Activated naive CD8-positive, alpha-beta T cell treated with anti-CD3 and anti-CD28 coated beads for 36 hours (primary cell): ENCODE results near the gene EXD2. TPM values are rescaled to one million over a fixed set of nuclear protein-coding genes. Genes with fewer than 3 reads are reported as not detected.
"Not testable (repeated sequence)": the region's sequence is repeated elsewhere in the genome, so short reads cannot be mapped to it uniquely, and the experiment has no call there.

ENCODE experiments used
- DNase-seq: peaks from one replicate; pipeline ENCODE4 v3.0.0; 2021
- H3K27ac Mint-ChIP-seq: one replicate; pipeline ENCODE4 v1.8.0; 2022; ENCODE audit warnings: mild to moderate bottlenecking, moderate library complexity, mixed read lengths
- H3K27me3 Mint-ChIP-seq: one replicate; pipeline ENCODE4 v1.8.0; 2022; ENCODE audit warnings: mild to moderate bottlenecking, mixed read lengths
- H3K36me3 Mint-ChIP-seq: one replicate; pipeline ENCODE4 v1.8.0; 2021; ENCODE audit warnings: mild to moderate bottlenecking, mixed read lengths
- H3K4me1 Mint-ChIP-seq: one replicate; pipeline ENCODE4 v1.8.0; 2021; ENCODE audit warnings: mixed read lengths
- H3K4me3 Mint-ChIP-seq: one replicate; pipeline ENCODE4 v1.8.0; 2022; ENCODE audit warnings: mild to moderate bottlenecking, moderate library complexity, mixed read lengths
- H3K9me3 Mint-ChIP-seq: one replicate; pipeline ENCODE4 v1.8.0; 2022; ENCODE audit warnings: mixed read lengths
- total RNA-seq, 2 experiments: library from RNA; stranded (reverse); gene quantifications; one replicate each; pipeline ENCODE4 v1.2.3, GENCODE V29; 2021

The EXD2 gene, protein sequence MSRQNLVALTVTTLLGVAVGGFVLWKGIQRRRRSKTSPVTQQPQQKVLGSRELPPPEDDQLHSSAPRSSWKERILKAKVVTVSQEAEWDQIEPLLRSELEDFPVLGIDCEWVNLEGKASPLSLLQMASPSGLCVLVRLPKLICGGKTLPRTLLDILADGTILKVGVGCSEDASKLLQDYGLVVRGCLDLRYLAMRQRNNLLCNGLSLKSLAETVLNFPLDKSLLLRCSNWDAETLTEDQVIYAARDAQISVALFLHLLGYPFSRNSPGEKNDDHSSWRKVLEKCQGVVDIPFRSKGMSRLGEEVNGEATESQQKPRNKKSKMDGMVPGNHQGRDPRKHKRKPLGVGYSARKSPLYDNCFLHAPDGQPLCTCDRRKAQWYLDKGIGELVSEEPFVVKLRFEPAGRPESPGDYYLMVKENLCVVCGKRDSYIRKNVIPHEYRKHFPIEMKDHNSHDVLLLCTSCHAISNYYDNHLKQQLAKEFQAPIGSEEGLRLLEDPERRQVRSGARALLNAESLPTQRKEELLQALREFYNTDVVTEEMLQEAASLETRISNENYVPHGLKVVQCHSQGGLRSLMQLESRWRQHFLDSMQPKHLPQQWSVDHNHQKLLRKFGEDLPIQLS
- 10 to 100 TPM; 12.0 to 13.0 TPM for total RNA-seq

DNA sequence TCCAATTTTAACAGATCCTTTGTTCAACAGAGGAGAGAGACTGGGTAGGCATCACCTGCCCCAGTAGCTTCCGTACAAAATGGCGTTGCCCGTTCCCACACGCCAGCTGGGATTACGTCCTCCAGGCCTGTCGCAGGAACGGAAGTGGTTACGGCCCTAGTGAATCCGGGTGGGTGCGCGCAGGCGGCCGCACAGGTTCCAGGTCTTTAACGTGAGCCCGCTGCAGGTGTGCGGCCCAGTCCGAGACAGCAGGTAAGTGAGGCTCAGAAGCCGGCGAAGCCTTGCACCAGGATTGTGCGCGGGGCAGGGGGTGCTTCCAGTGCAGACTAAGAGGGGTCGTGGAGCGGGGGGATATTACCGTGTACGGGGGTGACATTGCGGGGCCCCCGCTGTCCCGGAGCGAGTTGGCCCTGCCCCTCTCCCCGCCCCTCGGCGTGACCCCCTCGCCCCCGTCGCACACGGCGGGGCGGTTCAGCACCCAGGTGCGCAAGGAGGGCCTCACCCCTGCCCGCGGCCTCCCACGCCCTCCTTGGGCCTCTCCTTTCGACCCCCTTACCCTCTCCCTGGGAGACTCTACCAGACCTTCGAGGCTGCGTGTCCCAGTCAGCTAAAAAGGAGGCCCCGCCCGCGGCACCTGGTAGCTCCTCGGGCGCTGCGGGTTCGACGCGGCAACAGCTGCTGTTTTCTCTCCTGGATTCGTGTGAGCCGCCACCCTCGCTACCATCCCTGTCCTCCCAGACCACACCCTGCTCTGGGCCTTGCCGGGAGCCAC lies at the start of gene EXD2:
Gene EXD2 (plus strand): TSS at position 159 of the 772 bp plus-strand sequence. CDS start 17,973 bp downstream, outside the sequence.
- peak; percentile 83 for DNase-seq
- Mint-ChIP-seq H3K27me3 (no peaks in the 10 kb centered on the region), H3K27ac (peak within 1 kb of the TSS; percentile 78), H3K36me3 (peaks cover 3% of the 10 kb centered on the region), H3K4me3 (peak within 1 kb of the TSS; percentile 93), H3K4me1 (peaks cover 30% of the 10 kb centered on the region), H3K9me3 (no peaks in the 10 kb centered on the region)

DNA sequence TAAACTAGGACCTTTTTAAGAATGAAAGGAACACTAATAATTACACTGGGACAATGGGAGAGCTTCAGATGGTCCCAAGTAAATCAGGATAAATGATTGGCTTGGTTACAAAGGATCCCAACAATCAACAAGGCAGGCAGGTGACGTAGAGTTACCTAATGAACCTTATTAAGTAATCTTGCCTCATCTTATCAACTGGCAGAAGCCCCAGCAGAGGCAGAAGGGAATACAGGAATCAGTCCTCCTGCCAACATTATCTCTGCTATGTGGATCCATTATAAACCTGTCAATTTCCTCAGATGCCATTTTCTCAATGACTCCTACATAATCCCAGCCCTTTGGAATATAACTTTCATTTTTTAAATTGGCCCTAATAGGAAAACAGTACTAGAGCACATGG lies 49.7 kb upstream of the EXD2 start:
- Mint-ChIP-seq H3K4me3 (no peak overlapping the region), H3K36me3 (peaks cover 26% of the 10 kb centered on the region), H3K27ac (no peak overlapping the region), H3K27me3 (no peaks in the 10 kb centered on the region), H3K4me1 (peaks cover 57% of the 10 kb centered on the region), H3K9me3 (no peaks in the 10 kb centered on the region)
- DNase-seq, result no peak

DNA sequence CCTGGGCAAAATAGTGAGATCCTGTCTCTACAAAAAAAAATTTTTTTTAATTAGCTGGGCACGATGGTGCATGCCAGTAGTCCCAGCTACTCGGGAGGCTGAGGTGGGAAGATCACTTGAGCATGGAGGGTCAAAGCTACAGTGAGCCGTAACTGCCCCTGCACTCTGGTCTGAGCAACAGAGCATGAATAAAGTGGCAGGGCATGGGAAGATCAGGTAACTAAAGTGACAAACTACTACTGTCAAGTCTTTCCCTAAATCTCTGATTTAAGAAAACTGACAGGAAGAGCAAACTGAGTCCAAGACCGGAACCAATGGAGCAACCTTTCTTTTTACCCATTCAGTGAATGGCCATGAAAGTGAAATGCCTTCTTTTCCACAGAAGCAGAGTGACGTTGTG lies 49.2 kb upstream of the EXD2 start:
- Mint-ChIP-seq H3K4me3 (no peak overlapping the region), H3K9me3 (no peaks in the 10 kb centered on the region), H3K4me1 (peaks cover 58% of the 10 kb centered on the region), H3K36me3 (peaks cover 26% of the 10 kb centered on the region), H3K27ac (no peak overlapping the region), H3K27me3 (no peaks in the 10 kb centered on the region)
- no peak for DNase-seq

DNA sequence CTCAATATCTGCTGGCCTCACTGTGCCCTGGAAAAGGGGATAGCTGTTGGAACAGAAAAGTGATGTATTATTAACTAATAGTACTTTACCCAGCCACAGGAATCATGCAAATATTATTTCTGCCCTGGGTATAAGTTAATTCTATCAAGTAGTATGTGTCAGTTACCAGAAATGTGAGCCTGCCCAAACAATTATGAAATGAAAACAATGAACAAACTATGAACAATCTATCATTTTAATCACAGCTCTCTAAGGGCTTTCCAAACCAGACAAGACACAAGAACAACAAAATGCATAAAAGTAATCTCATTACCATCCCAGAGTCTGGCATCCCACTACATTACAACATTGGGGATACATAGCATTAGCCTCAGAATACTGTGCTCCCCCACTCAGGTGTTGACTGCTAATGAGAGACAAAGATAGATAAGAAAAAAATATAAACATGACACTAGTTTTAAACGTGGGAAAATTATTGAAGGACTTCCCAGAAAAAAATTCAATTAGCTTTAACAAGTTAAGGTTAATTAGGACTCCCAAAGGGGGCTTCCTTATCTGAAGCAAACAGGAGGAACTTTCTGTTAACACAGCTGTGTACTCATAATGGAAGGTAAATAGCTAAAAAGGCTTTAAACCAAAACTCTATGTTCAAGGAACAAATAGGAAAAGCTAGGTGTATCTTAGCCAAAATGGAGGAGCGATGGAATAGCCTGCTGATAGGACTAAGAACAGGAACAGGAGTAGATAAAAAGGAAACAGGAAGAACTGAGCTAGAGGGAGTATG lies 41.6 kb upstream of the EXD2 start:
- H3K4me1 Mint-ChIP-seq, result peaks cover 54% of the 10 kb centered on the region
- DNase-seq, result no peak
- H3K9me3 Mint-ChIP-seq, result no peaks in the 10 kb centered on the region
- H3K36me3 Mint-ChIP-seq, result peaks cover 15% of the 10 kb centered on the region
- peak overlapping the region; percentile 15 for H3K4me3 Mint-ChIP-seq
- no peaks in the 10 kb centered on the region for H3K27me3 Mint-ChIP-seq
- no peak overlapping the region for H3K27ac Mint-ChIP-seq

DNA sequence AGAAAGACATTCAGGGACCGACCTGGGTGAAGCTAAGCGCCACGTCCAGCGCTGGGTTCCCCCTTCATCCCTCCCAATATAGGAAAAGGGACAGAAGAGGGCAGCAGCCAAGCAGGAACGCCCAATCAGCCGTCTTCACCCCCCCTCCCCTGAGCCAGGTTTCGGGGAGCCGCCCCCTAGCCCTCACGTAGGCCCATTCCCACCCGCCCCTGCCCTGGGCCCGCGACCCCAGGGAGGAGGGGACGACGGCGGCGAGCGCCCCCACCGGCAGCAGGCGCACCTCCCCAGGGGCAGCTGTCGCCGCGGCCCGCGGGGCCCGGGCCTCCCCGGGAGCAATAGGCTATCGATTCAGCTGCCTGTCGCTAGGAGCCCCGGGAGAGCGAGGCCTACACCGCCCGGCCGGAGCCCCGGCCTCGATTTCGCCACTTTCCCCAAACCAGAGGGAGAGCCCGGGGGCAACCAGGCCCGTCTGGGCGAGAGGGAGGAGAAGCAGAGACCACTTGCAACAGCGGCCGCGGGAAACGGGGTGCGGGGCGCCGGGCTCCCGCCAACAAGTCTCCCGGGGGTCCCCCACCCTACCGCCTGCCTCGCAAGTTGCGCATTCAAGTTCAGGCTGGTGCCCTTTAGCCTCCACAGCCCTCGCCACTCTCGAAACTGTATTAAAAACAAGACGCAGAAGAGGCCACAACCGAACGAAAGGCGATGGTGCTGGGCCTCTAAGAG lies 39.7 kb upstream of the EXD2 start:
- Mint-ChIP-seq H3K9me3 (no peaks in the 10 kb centered on the region), H3K4me3 (peak overlapping the region; percentile 93), H3K27me3 (no peaks in the 10 kb centered on the region), H3K27ac (peak overlapping the region; percentile 92), H3K4me1 (peaks cover 44% of the 10 kb centered on the region), H3K36me3 (peaks cover 9% of the 10 kb centered on the region)
- DNase-seq, result peak; percentile 86

DNA sequence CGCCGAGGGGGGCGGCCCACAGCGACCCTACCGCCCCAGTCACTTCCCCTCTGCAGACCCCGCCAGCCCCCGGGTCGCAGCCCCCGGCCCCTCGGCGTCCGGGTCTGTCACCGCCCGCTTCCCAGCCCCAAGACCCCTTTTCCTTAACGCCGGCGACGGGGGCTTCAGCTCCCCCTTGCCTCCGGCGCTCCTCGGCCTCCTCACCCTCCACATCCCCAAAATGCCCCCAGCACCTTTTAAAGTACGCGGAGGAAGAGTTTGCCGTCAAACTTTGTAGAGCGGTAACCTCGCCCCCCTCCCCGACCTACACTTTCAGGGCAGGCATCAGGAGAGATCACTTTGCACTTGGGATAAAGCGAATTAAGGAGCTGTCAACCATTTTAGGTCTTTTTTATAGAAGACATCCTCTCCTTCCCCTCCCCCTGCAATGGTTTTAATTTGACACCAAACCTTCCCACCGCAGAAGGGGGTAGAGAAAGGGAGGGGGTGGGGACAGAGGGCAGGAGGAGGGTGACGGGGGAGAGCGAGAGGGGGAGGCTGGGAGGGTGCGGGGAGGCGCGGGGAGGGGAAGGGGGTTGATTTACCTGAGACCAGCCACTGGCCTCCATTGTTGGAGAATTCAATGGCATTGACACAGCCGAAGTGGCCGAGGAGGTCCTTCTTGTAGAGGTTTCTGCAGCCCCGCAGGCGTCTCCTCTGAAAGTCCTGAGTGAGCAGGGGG lies 39.0 kb upstream of the EXD2 start:
- H3K4me3 Mint-ChIP-seq, result peak overlapping the region; percentile 93
- H3K27me3 Mint-ChIP-seq, result no peaks in the 10 kb centered on the region
- peaks cover 9% of the 10 kb centered on the region for H3K36me3 Mint-ChIP-seq
- peak; percentile 9 for DNase-seq
- H3K4me1 Mint-ChIP-seq, result peaks cover 39% of the 10 kb centered on the region
- peak overlapping the region; percentile 92 for H3K27ac Mint-ChIP-seq
- H3K9me3 Mint-ChIP-seq, result no peaks in the 10 kb centered on the region

DNA sequence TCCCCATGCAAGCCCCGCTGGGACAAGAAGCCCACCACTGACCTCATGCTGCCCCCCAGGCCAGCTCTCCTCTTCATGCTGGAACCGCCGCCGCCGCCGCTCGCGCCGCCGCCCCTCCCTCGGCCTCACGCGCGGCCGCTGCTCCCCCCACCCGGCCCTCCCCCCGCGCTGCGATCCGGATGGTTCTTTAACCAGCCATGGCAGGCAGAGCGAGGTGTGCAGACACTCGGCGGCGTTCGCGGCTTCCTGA lies 38.5 kb upstream of the EXD2 start, which contains the start of gene DCAF5:
Gene DCAF5 (minus strand): TSS at position 218 of the 250 bp plus-strand sequence. CDS start 141 bp downstream, at position 77.
- H3K36me3 Mint-ChIP-seq, result peaks cover 9% of the 10 kb centered on the region

DNA sequence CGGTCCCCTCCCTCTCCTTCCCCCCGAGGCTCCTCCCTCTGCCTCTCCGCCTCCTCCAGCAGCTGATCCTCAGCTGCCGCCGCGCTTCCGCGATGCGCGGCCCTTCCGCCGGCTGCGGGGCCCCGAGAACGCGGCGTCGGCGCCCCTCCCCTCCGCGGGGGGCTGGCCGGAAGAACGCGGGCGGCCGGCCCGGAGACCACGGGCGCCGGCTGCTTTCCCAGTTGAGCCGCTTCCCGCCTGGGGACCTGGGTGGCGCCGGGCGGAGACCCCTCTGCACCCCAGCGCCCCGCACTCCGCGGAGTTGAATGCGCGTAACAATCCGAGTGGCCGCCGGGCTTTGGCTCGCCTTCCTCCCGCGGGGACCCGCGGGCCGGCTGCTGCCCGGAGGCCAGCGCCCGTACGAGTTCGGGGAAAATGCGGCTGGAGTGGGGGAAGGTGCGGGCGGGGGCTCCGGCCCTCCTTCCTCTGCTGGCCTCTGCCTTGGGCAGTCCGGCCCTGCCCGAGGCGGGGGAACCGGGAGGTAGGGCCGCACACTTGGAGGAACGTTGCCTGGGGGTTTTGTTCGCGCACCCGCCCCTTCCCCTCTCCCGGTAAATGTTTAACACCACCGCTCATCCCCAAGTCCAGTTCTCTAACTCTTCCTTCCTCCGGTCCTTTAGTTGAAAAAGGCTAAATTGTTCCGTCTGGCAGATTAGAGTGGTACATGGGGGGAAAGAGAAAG lies 38.0 kb upstream of the EXD2 start:
- no peaks in the 10 kb centered on the region for H3K9me3 Mint-ChIP-seq
- H3K36me3 Mint-ChIP-seq, result peaks cover 6% of the 10 kb centered on the region

More for the DNA sequence above, 38.5 kb upstream of the EXD2 start, which contains the start of gene DCAF5:
- Mint-ChIP-seq H3K9me3 (no peaks in the 10 kb centered on the region), H3K4me1 (peaks cover 34% of the 10 kb centered on the region), H3K27me3 (no peaks in the 10 kb centered on the region), H3K27ac (peak within 1 kb of the TSS; percentile 92), H3K4me3 (peak within 1 kb of the TSS; percentile 93)
- no peak for DNase-seq

DNA sequence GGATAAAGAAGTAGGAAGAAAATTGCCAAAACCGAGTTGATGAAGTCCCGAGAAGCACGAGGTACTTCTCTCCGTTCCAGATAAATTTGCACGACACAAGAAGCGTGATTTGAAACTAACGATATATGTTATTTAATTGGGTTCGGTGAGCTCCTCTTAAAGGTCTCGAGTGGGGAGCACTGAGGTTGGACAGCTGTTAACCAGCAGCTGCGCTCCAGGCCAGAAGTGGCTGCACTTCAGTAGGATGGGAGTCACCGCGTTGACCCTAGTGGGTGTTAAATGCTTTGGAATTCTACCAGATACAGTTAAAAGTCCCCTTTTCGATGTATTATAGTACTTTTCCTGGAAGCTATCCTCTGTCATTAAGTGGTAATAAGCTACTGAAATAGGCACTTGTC lies 37.4 kb upstream of the EXD2 start:
- Mint-ChIP-seq H3K36me3 (peaks cover under 1% of the 10 kb centered on the region), H3K27ac (peak overlapping the region; percentile 85), H3K4me3 (peak overlapping the region; percentile 86), H3K9me3 (no peaks in the 10 kb centered on the region), H3K27me3 (peaks cover 3% of the 10 kb centered on the region), H3K4me1 (peaks cover 27% of the 10 kb centered on the region)
- DNase-seq, result no peak

More for the DNA sequence above, 38.0 kb upstream of the EXD2 start:
- Mint-ChIP-seq H3K4me1 (peaks cover 31% of the 10 kb centered on the region), H3K27me3 (peaks cover under 1% of the 10 kb centered on the region), H3K27ac (peak overlapping the region; percentile 85), H3K4me3 (peak overlapping the region; percentile 93)
- peak; percentile 91 for DNase-seq

DNA sequence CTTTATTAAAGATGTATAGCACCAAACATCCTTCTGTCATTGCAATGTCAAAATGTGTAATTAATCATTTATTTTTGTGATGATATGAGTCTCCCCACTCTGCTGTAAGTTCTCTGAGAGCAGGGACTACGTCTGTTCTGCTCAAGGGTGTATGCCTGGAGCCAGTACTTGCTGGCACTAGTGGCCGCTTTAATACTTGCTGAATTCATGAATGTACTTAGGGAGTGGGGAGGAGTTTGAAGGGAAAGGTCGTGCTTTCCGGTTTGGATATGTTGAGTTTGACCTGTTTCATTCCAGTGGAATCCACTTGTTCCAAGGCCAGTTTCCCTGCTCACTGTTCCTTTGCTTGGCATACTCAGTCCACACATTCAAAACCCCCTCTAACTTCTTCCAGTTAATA lies 36.5 kb upstream of the EXD2 start:
- Mint-ChIP-seq H3K27ac (no peak overlapping the region), H3K4me1 (peaks cover 20% of the 10 kb centered on the region), H3K4me3 (no peak overlapping the region), H3K36me3 (no peaks in the 10 kb centered on the region), H3K27me3 (peaks cover 3% of the 10 kb centered on the region), H3K9me3 (no peaks in the 10 kb centered on the region)
- no peak for DNase-seq

DNA sequence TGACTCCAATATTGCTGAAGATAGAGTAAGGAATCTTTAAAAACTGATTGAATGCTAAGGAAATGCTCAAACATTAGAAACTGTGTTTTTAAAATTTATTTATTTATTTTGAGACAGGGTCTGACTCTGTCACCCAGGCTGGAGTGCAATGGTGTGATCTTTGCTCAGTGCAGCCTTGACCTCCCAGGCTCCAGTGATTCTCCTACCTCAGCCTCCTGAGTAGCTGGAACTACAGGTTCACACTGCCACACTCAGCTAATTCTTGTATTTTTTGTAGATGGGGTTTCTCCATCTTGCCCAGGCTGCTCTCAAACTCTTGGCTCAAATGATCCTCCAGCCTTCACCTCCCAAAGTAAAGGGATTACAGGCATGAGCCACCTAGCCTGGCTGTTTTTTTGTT lies 35.1 kb upstream of the EXD2 start:
- no peak overlapping the region for H3K4me3 Mint-ChIP-seq
- peaks cover 7% of the 10 kb centered on the region for H3K27me3 Mint-ChIP-seq
- H3K27ac Mint-ChIP-seq, result no peak overlapping the region
- DNase-seq, result no peak
- H3K36me3 Mint-ChIP-seq, result no peaks in the 10 kb centered on the region
- H3K9me3 Mint-ChIP-seq, result no peaks in the 10 kb centered on the region
- H3K4me1 Mint-ChIP-seq, result peaks cover 7% of the 10 kb centered on the region

DNA sequence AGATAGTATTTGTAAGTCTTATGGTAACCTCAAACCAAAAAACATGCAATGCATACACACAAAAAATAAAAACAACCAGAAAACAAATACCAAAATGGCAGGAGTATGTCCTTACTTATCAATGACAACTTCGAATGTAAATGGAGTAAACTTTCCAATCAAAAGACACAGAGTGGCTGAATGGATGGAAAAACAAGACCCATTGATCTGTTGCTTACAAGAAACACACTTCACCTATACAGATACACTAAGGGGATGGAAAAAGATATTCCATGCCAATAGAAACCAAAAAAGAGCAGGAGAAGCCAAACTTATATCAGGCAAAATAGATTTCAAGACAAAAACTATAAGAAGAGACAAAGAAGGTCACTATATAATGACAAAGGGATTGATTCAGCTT lies 29.7 kb upstream of the EXD2 start:
- Mint-ChIP-seq H3K36me3 (peaks cover 7% of the 10 kb centered on the region), H3K4me3 (no peak overlapping the region), H3K27me3 (peaks cover 14% of the 10 kb centered on the region)

DNA sequence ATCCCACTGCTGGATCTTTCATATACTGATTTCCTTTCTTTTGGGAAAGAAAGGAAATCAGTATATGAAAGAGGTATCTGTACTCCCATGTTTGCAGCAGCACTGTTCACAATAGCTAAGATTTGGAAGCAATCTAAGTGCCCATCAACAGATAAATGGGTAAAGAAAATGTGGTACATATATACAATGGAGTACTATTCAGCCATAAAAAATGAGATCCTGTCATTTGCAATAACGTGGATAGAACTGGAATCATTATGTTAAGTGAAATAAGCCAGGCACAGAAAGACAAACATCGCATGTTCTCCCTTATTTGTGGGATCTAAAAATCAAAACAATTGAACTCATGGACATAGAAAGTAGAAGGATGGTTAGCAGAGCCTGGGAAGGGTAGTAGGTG lies 25.5 kb upstream of the EXD2 start:
- H3K27ac Mint-ChIP-seq, H3K36me3 Mint-ChIP-seq, DNase-seq, H3K4me1 Mint-ChIP-seq, H3K27me3 Mint-ChIP-seq, H3K4me3 Mint-ChIP-seq: not testable (repeated sequence)
- peaks cover 18% of the 10 kb centered on the region for H3K9me3 Mint-ChIP-seq

More for the DNA sequence above, 29.7 kb upstream of the EXD2 start:
- Mint-ChIP-seq H3K9me3 (peaks cover 18% of the 10 kb centered on the region), H3K27ac (no peak overlapping the region), H3K4me1 (no peaks in the 10 kb centered on the region)
- no peak for DNase-seq
